HepG2 (cell line): ENCODE measurements around the gene UQCRHL. TPM values are rescaled to one million over a fixed set of nuclear protein-coding genes. Genes with fewer than 3 reads are reported as not detected.

Experiments
- ADNP ChIP-seq: sonication (generic); formaldehyde crosslinking; IDR thresholded peaks from 2 replicates; pipeline ENCODE4 v1.4.0; 2020; ENCODE audit warnings: missing genetic modification reagents
- HMG20A ChIP-seq: IDR thresholded peaks from 2 replicates; pipeline ENCODE4 v1.6.1; 2016; ENCODE audit warnings: borderline replicate concordance
- MAFK ChIP-seq, 2 experiments: IDR thresholded peaks in 1 of 2; conservative IDR thresholded peaks in 1 of 2; 2 replicates each; pipeline ENCODE4 v1.6.1; 2011; ENCODE audit warnings: improper control_type of control experiment in 2 of 2, low read length in 2 of 2
- NFKBIZ ChIP-seq: IDR thresholded peaks from 2 replicates; pipeline ENCODE4 v1.6.1; 2018; ENCODE audit warnings: missing genetic modification reagents, missing compliant biosample characterization
- NRL ChIP-seq: sonication (generic); formaldehyde crosslinking; IDR thresholded peaks from 2 replicates; pipeline ENCODE4 v1.5.0; 2020; ENCODE audit warnings: missing genetic modification reagents, mild to moderate bottlenecking, moderate library complexity, borderline replicate concordance
- RBAK ChIP-seq: sonication (generic); formaldehyde crosslinking; IDR thresholded peaks from 2 replicates; pipeline ENCODE4 v1.5.1; 2020; ENCODE audit warnings: mild to moderate bottlenecking, missing genetic modification reagents
- RXRB ChIP-seq: IDR thresholded peaks from 2 replicates; pipeline ENCODE4 v1.6.1; 2016; ENCODE audit warnings: borderline replicate concordance, missing genetic modification reagents, missing compliant biosample characterization
- SIN3B ChIP-seq: fragments of 150-350 bp; IDR thresholded peaks from 2 replicates; pipeline ENCODE4 v1.6.1; 2014; ENCODE audit warnings: low read length
- SP140L ChIP-seq: sonication (generic); formaldehyde crosslinking; IDR thresholded peaks from 2 replicates; pipeline ENCODE4 v1.4.0; 2020; ENCODE audit warnings: missing genetic modification reagents, borderline replicate concordance
- TAF15 ChIP-seq: fragments of 200-400 bp; formaldehyde crosslinking; IDR thresholded peaks from one replicate; pipeline ENCODE4 v1.6.1; 2018; ENCODE audit warnings: mild to moderate bottlenecking, low read depth, low read length; ENCODE audit not compliant: poor library complexity, severe bottlenecking
- TCF12 ChIP-seq, 2 experiments: fragments of 450-650 bp in 1 of 2; sonication (generic) in 1 of 2; formaldehyde crosslinking in 1 of 2; IDR thresholded peaks; 2 replicates each; pipeline versions ENCODE4 v1.6.1 to v1.8.0; 2017 to 2022; ENCODE audit warnings: antibody characterized with exemption in 1 of 2, mild to moderate bottlenecking in 1 of 2, missing genetic modification reagents in 1 of 2, moderate library complexity in 1 of 2
- ZNF17 ChIP-seq: sonication (generic); formaldehyde crosslinking; IDR thresholded peaks from 2 replicates; pipeline ENCODE4 v1.5.0; 2020; ENCODE audit warnings: mild to moderate bottlenecking, missing genetic modification reagents
- ZNF329 ChIP-seq: sonication (generic); formaldehyde crosslinking; IDR thresholded peaks from 2 replicates; pipeline ENCODE4 v1.9.0; 2021; ENCODE audit warnings: low read depth, mild to moderate bottlenecking, missing genetic modification reagents
- ZNF569 ChIP-seq: sonication (generic); formaldehyde crosslinking; IDR thresholded peaks from 2 replicates; pipeline ENCODE4 v1.5.0; 2020; ENCODE audit warnings: mild to moderate bottlenecking, missing genetic modification reagents, moderate library complexity, borderline replicate concordance
- ZNF629 ChIP-seq: sonication (generic); formaldehyde crosslinking; conservative IDR thresholded peaks from 2 replicates; pipeline ENCODE4 v1.5.0; 2020; ENCODE audit warnings: missing genetic modification reagents
- ZNF747 ChIP-seq: sonication (generic); formaldehyde crosslinking; IDR thresholded peaks from 2 replicates; pipeline ENCODE4 v1.8.1; 2023; ENCODE audit warnings: missing genetic modification reagents, mild to moderate bottlenecking, borderline replicate concordance
- polyA plus RNA-seq, 8 experiments: library from polyadenylated mRNA; depleted of rRNA in 3 of 8; stranded (reverse) in 7 of 8; unstranded in 1 of 8; fragments of >200 nt; fragmentation: Illumina TruSeq in 4 of 8; extraction: Trizol in 4 of 8; gene quantifications; 2 replicates each; pipeline versions ENCODE4 v1.2.1 to v1.2.3, GENCODE V29; 2011 to 2016; ENCODE audit warnings: low read depth in 4 of 8, missing spikeins in 1 of 8, mixed read lengths in 1 of 8; ENCODE audit not compliant: insufficient read depth in 1 of 8
- total RNA-seq, 5 experiments: library from RNA; depleted of rRNA; stranded (reverse); fragments of >200 nt; fragmentation: Illumina TruSeq; extraction: Trizol; gene quantifications; 2 replicates each; pipeline ENCODE4 v1.2.3, GENCODE V29; 2016; ENCODE audit warnings: low read depth in 1 of 5
- TF ChIP-seq, protein P1 (sequence below): IDR thresholded peaks from 2 replicates; pipeline ENCODE4 v1.6.1; 2016; ENCODE audit warnings: low read depth, missing genetic modification reagents, missing compliant biosample characterization
- TF ChIP-seq, protein P2 (sequence below): sonication (generic); formaldehyde crosslinking; IDR thresholded peaks from 2 replicates; pipeline ENCODE4 v1.8.0; 2022; ENCODE audit warnings: mild to moderate bottlenecking, missing genetic modification reagents; ENCODE audit not compliant: insufficient replicate concordance
- TF ChIP-seq, protein P3 (sequence below): sonication (generic); formaldehyde crosslinking; IDR thresholded peaks from 2 replicates; pipeline ENCODE4 v1.5.0; 2020; ENCODE audit warnings: mild to moderate bottlenecking, missing genetic modification reagents

The UQCRHL gene
- total and polyA plus RNA-seq, 2 of the 13 experiments (the other 11 are each of a cell fraction or from before 2014, with no cell fraction given) = 1.8 to 2.3 TPM

DNA sequence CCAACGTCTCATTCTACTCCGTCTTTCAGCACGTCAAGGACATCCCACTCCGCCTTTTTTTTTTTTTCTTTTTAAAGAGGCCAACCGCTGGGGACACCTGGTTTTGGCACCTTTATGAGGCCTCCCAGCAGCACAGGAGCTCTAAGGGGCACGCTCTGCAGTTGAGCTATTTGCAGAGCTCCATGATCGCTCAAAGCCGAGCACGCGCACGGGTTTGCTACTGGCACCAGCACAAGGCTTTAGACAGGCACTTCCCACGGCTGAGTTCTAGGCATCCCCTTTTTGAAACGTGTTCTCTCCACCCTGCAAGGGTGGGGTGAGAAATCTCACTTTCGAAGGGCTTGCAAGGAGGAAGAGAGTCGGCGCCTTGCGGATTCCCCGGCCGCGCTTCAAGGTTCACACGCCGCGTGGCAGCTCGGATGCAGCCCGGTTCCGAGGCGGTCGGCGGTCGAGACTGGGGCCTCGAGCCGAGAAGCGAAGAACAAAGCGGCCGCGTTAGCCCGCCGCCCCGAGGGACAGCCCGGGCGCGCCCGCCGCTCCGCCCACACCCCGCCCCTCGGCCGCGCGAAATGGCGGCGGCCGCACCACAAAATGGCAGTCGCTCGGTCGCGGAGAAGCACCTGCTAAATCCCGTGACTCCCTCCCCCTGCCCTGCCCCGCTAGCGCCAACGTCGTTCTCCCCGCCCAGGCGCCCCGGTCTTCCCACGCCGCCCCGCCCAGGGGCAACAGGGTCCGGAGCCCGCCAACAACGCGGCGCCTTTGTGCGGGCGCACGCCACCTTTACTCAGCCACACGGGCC is 27.2 kb upstream of the UQCRHL start (continued):
- peak; percentile 28; the same call in 1 of the 2 replicates for TF ChIP-seq RXRB (CRISPR knock-in tag)
- peak; percentile 40; the same call in 1 of the 2 replicates for TF ChIP-seq ZNF629 (CRISPR knock-in tag)
- peak; percentile 78 for TF ChIP-seq ZNF329 (CRISPR knock-in tag)
- TF ChIP-seq, protein P1, sequence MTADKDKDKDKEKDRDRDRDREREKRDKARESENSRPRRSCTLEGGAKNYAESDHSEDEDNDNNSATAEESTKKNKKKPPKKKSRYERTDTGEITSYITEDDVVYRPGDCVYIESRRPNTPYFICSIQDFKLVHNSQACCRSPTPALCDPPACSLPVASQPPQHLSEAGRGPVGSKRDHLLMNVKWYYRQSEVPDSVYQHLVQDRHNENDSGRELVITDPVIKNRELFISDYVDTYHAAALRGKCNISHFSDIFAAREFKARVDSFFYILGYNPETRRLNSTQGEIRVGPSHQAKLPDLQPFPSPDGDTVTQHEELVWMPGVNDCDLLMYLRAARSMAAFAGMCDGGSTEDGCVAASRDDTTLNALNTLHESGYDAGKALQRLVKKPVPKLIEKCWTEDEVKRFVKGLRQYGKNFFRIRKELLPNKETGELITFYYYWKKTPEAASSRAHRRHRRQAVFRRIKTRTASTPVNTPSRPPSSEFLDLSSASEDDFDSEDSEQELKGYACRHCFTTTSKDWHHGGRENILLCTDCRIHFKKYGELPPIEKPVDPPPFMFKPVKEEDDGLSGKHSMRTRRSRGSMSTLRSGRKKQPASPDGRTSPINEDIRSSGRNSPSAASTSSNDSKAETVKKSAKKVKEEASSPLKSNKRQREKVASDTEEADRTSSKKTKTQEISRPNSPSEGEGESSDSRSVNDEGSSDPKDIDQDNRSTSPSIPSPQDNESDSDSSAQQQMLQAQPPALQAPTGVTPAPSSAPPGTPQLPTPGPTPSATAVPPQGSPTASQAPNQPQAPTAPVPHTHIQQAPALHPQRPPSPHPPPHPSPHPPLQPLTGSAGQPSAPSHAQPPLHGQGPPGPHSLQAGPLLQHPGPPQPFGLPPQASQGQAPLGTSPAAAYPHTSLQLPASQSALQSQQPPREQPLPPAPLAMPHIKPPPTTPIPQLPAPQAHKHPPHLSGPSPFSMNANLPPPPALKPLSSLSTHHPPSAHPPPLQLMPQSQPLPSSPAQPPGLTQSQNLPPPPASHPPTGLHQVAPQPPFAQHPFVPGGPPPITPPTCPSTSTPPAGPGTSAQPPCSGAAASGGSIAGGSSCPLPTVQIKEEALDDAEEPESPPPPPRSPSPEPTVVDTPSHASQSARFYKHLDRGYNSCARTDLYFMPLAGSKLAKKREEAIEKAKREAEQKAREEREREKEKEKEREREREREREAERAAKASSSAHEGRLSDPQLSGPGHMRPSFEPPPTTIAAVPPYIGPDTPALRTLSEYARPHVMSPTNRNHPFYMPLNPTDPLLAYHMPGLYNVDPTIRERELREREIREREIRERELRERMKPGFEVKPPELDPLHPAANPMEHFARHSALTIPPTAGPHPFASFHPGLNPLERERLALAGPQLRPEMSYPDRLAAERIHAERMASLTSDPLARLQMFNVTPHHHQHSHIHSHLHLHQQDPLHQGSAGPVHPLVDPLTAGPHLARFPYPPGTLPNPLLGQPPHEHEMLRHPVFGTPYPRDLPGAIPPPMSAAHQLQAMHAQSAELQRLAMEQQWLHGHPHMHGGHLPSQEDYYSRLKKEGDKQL (CRISPR knock-in tag) = peak; percentile 15; the same call in 1 of the 2 replicates
- no peak; the same call in none of the 2 replicates for TF ChIP-seq NFKBIZ (CRISPR knock-in tag)
- no peak for TF ChIP-seq HMG20A
- TF ChIP-seq ADNP = no peak
- TF ChIP-seq TCF12 (IDR thresholded peaks at IDR 0.05) = no peak
- peak; percentile 76 for TF ChIP-seq TCF12 (CRISPR knock-in tag; IDR thresholded peaks at IDR 0.05)
- TF ChIP-seq, protein P2, sequence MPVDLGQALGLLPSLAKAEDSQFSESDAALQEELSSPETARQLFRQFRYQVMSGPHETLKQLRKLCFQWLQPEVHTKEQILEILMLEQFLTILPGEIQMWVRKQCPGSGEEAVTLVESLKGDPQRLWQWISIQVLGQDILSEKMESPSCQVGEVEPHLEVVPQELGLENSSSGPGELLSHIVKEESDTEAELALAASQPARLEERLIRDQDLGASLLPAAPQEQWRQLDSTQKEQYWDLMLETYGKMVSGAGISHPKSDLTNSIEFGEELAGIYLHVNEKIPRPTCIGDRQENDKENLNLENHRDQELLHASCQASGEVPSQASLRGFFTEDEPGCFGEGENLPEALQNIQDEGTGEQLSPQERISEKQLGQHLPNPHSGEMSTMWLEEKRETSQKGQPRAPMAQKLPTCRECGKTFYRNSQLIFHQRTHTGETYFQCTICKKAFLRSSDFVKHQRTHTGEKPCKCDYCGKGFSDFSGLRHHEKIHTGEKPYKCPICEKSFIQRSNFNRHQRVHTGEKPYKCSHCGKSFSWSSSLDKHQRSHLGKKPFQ (CRISPR knock-in tag) = no peak
- peak; percentile 66; the same call in 1 of the 2 replicates for TF ChIP-seq ZNF747 (CRISPR knock-in tag)
- no peak for TF ChIP-seq SIN3B
- no peak for TF ChIP-seq MAFK (conservative IDR thresholded peaks at IDR 0.05 in 1 of 2, IDR thresholded peaks at IDR 0.05 in 1 of 2; ENCODE audit: low read length in 2 of 2)
- TF ChIP-seq, protein P3, sequence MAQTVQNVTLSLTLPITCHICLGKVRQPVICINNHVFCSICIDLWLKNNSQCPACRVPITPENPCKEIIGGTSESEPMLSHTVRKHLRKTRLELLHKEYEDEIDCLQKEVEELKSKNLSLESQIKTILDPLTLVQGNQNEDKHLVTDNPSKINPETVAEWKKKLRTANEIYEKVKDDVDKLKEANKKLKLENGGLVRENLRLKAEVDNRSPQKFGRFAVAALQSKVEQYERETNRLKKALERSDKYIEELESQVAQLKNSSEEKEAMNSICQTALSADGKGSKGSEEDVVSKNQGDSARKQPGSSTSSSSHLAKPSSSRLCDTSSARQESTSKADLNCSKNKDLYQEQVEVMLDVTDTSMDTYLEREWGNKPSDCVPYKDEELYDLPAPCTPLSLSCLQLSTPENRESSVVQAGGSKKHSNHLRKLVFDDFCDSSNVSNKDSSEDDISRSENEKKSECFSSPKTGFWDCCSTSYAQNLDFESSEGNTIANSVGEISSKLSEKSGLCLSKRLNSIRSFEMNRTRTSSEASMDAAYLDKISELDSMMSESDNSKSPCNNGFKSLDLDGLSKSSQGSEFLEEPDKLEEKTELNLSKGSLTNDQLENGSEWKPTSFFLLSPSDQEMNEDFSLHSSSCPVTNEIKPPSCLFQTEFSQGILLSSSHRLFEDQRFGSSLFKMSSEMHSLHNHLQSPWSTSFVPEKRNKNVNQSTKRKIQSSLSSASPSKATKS (CRISPR knock-in tag) = peak; percentile 55
- TF ChIP-seq TAF15 = no peak
- no peak for TF ChIP-seq ZNF569 (CRISPR knock-in tag)
- no peak for TF ChIP-seq RBAK (CRISPR knock-in tag)
- TF ChIP-seq SP140L (CRISPR knock-in tag) = no peak
- TF ChIP-seq NRL (CRISPR knock-in tag) = peak; percentile 79; the same call in 1 of the 2 replicates
- TF ChIP-seq ZNF17 (CRISPR knock-in tag) = 0 out of 2 replicates have a peak, but pooled peaks have one; percentile 55
